GM18526 (cell line): ENCODE data around the gene PTPRC.
A peak's percentile ranks its signal among the peaks of the same experiment; 100 is the strongest.

Experiments used
- POLR2A ChIP-seq: IDR thresholded peaks from 3 replicates; pipeline ENCODE4 v1.6.1; 2011; ENCODE audit not compliant: insufficient read length; ENCODE audit errors: extremely low read depth

Gene PTPRC

DNA sequence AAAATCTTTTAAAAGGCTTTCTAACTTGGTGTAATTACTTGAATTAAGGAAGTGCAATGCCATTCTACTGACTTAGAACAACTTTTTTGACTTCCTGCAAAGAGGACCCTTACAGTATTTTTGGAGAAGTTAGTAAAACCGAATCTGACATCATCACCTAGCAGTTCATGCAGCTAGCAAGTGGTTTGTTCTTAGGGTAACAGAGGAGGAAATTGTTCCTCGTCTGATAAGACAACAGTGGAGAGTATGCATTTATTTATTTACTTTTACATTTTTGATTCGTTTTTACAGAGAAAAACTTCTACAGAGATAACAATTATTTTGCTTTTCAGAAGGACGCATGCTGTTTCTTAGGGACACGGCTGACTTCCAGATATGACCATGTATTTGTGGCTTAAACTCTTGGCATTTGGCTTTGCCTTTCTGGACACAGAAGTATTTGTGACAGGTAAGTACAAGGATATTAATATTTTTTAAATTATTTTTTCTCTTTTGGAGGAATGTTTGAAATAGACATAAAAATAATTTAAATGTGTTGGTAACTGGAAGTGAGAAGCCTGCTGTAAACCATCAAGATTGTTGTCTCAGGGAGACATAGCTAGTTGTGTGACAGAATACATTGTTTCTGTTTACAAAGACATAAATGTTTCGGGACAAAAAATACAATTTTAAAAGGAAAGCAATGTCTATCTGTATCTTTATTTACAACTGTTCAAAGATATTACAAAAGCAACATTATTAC, at the start of gene PTPRC:
Gene PTPRC (plus strand): TSS at position 147 of the 742 bp plus-strand sequence. CDS start 229 bp downstream, at position 376.
- TF ChIP-seq POLR2A: peak; percentile 25

- no peak for TF ChIP-seq POLR2A
Measured at GRCh38 chr1:198590454-198590853, 48.4 kb upstream of the PTPRC start.

DNA sequence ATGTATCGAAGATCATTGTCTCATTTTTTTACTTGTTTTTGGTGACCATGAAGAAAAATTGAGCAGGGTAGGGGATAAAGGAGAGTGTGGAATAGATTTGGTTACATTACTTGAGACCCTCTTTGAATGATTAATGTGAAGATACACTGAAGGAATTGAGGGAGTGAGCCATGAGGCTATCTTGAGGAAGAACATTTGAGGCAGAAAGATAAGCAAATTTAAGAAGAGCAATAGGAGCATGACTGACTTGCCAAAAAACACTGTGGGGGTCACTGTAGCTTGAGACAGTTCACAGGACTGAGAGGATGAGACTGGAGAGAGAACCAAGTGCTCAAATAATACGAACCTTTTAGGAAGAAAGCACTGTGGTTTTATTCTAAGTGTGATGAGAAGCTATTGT, 43.1 kb upstream of the PTPRC start:
- no peak for TF ChIP-seq POLR2A

- TF ChIP-seq POLR2A: no peak
Measured at GRCh38 chr1:198597690-198598430, 41.0 kb upstream of the PTPRC start.

DNA sequence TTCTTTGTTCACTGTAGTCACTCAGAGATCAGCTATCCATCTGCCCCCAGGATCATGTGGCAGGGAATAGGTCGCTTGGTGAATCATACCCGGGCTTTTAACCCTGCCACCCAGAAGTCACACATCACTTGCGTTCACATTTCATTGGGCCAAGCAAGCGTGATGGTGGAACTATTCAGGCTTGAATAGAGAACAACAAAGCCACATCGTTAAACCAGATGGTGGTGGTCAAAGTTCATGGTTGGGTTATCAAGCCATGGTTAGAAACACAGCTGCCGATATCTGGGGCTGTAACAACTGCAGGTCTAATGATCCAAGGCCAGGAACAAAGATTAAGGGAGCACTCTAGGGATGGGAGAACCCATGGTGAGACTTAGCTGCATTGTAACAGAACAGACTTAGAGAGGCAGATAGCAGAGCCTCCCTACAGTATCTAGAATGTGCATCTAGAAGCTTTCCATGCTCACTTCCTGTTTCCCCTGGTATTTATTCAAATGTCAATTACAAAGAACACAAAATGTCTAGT, 40.0 kb upstream of the PTPRC start:
- TF ChIP-seq POLR2A: peak; percentile 37

GRCh38 chr1:198599749-198600148, 39.1 kb upstream of the PTPRC start:
- no peak for TF ChIP-seq POLR2A

GRCh38 chr1:198600906-198601305, 37.9 kb upstream of the PTPRC start:
- TF ChIP-seq POLR2A: no peak

- TF ChIP-seq POLR2A: no peak
Measured at GRCh38 chr1:198601936-198602889, 36.6 kb upstream of the PTPRC start.

GRCh38 chr1:198604975-198605374, 33.9 kb upstream of the PTPRC start:
- no peak for TF ChIP-seq POLR2A

GRCh38 chr1:198605406-198605805, 33.4 kb upstream of the PTPRC start:
- TF ChIP-seq POLR2A: no peak

DNA sequence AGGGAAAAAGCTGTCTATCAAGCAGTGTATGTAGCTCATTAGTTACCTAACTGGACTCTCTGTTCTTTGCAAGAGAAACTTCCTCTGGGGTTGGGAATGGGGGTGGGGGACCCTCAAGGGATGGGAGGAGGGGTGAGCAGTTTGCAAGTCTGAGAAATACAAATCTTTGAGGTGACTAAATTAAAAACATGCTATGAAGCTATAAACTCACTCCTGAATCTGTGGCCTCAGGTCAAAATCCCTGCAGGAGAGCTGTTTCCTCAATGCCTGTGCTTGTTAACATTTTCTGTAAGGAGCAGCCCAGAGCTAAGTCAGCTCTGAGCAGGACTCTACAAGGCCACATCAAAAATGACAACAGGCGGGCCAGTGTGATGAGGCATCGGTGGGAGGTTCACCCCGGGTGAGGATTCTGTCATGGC, 32.8 kb upstream of the PTPRC start:
- TF ChIP-seq POLR2A: no peak

DNA sequence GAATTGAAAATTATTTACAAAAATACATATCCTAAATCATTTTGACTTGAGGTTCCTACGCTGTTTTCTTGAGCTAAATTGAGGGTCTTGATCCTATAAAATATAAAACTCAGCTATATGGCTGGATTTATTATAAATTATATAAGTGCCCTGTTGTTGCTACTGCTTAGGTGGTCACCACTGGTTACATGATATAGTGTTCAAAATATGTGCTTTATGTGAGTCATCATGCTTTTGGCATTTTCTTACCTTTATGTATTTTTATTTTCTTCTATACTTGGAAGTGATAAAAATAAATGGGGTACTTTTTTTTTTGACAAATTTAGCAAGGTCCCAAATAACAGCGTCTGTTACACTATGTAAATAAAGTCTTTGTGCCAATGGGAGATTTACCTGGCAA, 31.1 kb upstream of the PTPRC start:
- no peak for TF ChIP-seq POLR2A

GRCh38 chr1:198610362-198610761, 28.5 kb upstream of the PTPRC start:
- no peak for TF ChIP-seq POLR2A

- no peak for TF ChIP-seq POLR2A
Measured at GRCh38 chr1:198611219-198611618, 27.6 kb upstream of the PTPRC start.
